Sciatic nerve (tissue), 2 donors: Measurements from ENCODE around the gene SH3TC1. TPM values are rescaled to one million over a fixed set of nuclear protein-coding genes. Genes with fewer than 3 reads are reported as not detected.

Experiments
- ATAC-seq: fragments of 200-7000 bp; cut with Tn5 transposase; one replicate; pipeline ENCODE4 v1.9.1; 2020; ENCODE audit warnings: mild to moderate bottlenecking, moderate library complexity
- DNase-seq: peaks from one replicate; pipeline ENCODE4 v3.0.0-alpha.2; 2020; ENCODE audit warnings: low spot score
- intact Hi-C: fragments of 100-400 bp; cut with DNase I; formaldehyde crosslinking; loops from one replicate; pipeline ENCODE4 v1.14.2; 2022
- total RNA-seq: library from RNA; stranded (reverse); fragmentation: NEBNext Ultra II Directional; extraction: Animal tissue kit (Norgen Biotek cat#: 25700); gene quantifications from one replicate; pipeline ENCODE4 v1.2.1, GENCODE V29; 2021
- donor health status: DM: no; HTN: no; CAD: no.
- donor health status: DM: no; HTN: no; CAD: no.

Gene SH3TC1
- total RNA-seq, 1 donor from 2014 or later = 52.2 TPM

DNA sequence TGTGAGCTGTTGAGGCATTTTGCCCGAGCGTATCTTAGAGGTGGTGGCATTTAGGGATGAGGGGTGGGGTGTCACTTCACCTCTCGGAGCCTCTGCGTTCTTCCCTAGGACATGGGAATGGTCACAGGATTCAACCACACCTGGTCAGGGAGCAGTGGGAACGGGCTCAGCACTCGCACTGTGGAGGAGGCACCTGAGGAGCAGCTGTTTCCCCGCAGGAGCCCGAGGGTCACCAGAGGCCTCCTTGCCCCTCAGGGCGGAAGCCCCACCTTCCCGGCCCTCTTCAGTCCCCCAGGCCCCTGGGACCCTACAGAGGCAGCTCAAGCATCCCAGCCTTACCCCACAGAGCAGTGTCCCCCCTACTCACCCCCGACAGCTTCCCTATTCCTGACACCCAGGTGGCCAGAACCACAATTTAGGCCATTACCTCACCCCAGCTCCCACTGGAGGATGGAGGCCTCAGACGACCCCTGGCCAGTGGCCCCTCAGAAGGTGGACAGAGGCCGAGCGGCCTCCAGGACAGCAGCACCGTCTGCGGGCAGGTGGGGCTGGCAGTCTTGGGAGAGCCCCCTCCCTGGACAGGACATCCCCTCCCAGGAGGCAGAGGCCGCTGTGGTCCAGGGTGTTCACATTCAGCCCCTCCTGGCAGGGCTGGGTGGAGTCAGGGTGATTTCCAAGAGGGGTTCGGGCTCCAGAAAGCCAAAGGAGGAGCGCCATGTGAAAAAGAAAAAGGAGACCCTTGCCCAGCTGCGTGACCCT lies 66.3 kb downstream of the SH3TC1 start:
- DNase-seq (no peak), ATAC-seq (no peak)
- intact Hi-C loops = loop anchor here (5.0 kb wide), 1 partner anchor 1782 kb away; no protein-coding TSS in a partner anchor

GRCh38 chr4:8266088-8266487 lies 67.0 kb downstream of the SH3TC1 start:
- intact Hi-C loops = loop anchor here (5.0 kb wide), 1 partner anchor 1781 kb away; no protein-coding TSS in a partner anchor
- DNase-seq = no peak
- no peak for ATAC-seq

DNA sequence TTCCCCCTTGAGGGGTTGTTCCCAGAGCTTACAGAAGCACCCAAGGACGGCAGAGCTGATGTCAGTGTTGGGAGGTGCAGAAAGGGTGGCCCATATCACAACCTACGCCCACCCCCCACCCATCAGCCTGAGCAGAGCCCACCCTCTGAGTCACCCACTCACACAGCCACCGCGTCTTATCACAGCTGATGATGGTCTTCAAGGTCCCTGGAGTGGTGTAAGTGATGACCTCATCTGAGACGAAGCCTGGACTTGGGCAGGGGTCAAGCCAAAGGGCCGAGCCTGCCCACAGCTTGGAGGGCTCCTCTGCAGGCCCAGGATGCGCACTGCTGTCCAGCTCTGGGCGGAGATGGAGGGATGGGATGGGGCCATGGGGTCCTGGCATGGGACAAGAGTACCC lies 67.4 kb downstream of the SH3TC1 start:
- intact Hi-C loops = loop anchor here (5.0 kb wide), 1 partner anchor 1781 kb away; no protein-coding TSS in a partner anchor
- DNase-seq (no peak), ATAC-seq (no peak)

- peak; percentile 71 for ATAC-seq
- intact Hi-C loops = loop anchor here (5.0 kb wide), 1 partner anchor 1780 kb away; no protein-coding TSS in a partner anchor
- peak; percentile 79 for DNase-seq
These were observed 68.0 kb downstream of the SH3TC1 start for GRCh38 chr4:8267077-8267476.

DNA sequence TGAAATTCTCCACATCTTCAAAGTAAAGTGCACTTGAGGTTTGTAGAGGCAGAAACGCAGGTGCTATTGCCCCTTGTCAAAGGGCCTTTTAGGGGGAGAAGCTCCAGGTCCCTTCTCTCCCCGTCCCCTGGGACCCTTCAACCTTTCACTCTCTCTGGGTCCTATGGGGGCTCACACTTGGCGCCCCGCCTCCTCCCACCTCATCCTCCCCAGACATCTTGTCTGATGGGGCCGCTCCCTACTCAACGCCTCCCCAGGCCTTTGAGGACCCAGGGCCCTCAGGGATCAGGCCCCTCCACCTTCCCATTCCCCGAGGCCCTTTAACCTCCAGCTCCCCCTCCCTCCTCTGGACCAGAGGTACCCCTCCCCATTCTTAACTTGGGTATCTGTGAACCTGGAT lies 69.1 kb downstream of the SH3TC1 start:
- DNase-seq (no peak), ATAC-seq (no peak)
- intact Hi-C loops = loop anchor here (5.0 kb wide), 1 partner anchor 1779 kb away; no protein-coding TSS in a partner anchor

- ATAC-seq (no peak), DNase-seq (no peak)
- intact Hi-C loops = loop anchor here (5.0 kb wide), 1 partner anchor 1778 kb away; no protein-coding TSS in a partner anchor
These were observed 69.9 kb downstream of the SH3TC1 start for GRCh38 chr4:8268901-8269534.

DNA sequence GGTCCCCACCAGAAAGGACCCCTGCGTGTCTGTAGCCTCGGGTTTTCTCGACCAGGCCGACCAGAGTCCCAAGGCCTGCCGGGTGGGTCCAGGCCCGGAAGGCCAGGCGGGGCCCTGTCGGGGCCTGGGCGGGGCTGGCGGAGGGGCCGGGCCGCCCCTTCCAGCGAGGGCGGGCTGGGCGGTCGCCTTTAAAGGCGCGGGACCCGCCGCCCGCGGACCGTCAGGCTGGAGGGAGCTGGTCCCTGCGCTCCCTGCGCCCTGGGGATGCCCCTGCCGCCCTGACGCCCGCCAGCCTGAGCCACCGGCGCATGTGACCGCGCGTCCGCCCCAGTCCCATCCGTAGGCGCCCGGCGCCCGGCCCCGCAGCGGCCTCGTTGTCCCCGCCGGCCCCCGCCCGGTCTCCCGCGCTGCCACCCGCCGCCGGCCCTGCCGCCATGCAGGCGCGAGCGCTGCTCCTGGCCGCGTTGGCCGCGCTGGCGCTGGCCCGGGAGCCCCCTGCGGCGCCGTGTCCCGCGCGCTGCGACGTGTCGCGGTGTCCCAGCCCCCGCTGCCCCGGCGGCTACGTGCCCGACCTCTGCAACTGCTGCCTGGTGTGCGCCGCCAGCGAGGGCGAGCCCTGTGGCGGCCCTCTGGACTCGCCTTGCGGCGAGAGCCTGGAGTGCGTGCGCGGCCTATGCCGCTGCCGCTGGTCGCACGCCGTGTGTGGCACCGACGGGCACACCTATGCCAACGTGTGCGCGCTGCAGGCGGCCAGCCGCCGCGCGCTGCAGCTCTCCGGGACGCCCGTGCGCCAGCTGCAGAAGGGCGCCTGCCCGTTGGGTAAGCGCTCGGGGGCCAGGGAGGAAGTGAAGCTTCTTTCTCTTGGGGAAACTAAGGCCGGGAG lies 70.7 kb downstream of the SH3TC1 start, which contains the start of gene HTRA3:
Gene HTRA3 (plus strand): TSS at position 220 of the 883 bp plus-strand sequence. CDS start 215 bp downstream, at position 435.
- no peak for DNase-seq
- peak; percentile 72 for ATAC-seq
- intact Hi-C loops = loop anchor here (5.0 kb wide), 1 partner anchor 1778 kb away; no protein-coding TSS in a partner anchor

- ATAC-seq (no peak), DNase-seq (no peak)
- intact Hi-C loops = no loop called here
These were observed 71.3 kb downstream of the SH3TC1 start for GRCh38 chr4:8270418-8270771.

DNA sequence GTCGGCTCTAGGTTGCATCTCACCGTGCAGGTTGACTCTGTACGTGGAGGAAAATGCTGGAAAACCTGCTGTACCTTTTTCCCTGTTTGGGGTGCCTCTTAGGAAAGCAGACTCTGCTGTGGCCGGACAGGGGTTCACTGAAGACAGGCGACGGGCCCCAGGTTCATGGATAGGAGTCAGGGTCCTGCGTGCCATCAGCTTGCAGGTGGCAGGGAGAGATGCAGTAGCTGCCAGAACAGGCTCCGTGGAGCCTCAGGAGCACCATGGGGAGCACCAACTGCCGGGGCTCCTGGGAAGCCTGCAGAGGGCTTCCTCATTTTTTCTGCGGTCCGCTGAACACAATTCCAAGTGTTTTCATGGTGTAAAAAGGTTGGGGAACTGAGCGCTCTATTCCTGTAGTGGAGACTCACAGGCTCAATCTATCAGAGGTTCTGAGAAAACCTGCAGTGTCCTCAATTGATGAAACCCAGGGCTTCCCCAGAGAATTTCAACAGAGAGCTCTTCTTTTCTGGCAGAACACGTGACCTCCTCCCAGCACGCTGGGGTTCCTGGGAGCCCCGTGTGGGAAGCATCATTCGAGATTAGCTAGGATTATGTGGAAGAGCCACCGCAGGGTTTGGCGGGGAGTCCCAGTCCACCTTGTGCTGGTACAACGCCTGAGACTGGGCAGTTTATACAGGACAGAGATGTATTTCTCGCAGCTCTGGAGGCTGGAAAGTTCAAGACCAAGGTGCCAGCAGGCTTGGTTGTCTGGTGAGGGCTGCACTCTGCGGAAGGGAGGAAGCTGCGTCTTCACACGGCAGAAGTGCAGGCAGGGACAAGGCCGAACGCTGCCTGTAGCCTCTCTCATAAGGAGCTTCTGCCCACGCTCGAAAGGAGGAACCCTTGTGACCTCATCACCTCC lies 72.1 kb downstream of the SH3TC1 start:
- ATAC-seq (peak; percentile 20), DNase-seq (no peak)
- intact Hi-C loops = no loop called here

DNA sequence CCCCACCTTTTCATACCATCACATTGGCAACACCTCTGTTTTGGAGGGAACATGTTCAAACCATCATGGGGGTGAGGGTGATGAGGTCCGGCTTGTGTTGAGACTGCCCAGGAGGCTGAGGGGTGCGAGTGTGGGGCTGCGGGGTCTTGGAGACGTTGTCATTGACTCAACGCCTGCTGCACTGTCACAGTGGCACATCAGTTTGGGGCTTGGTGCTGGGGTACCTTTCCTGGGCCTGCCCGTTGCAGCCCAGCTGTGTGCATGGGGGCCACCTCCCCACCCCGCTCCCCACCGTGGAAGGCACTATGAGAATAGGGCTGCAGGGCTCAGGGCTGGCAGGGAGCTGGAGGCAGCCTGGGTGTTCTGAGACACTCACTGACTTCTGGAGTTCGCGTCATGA lies 72.7 kb downstream of the SH3TC1 start:
- DNase-seq (no peak), ATAC-seq (no peak)
- intact Hi-C loops = no loop called here

DNA sequence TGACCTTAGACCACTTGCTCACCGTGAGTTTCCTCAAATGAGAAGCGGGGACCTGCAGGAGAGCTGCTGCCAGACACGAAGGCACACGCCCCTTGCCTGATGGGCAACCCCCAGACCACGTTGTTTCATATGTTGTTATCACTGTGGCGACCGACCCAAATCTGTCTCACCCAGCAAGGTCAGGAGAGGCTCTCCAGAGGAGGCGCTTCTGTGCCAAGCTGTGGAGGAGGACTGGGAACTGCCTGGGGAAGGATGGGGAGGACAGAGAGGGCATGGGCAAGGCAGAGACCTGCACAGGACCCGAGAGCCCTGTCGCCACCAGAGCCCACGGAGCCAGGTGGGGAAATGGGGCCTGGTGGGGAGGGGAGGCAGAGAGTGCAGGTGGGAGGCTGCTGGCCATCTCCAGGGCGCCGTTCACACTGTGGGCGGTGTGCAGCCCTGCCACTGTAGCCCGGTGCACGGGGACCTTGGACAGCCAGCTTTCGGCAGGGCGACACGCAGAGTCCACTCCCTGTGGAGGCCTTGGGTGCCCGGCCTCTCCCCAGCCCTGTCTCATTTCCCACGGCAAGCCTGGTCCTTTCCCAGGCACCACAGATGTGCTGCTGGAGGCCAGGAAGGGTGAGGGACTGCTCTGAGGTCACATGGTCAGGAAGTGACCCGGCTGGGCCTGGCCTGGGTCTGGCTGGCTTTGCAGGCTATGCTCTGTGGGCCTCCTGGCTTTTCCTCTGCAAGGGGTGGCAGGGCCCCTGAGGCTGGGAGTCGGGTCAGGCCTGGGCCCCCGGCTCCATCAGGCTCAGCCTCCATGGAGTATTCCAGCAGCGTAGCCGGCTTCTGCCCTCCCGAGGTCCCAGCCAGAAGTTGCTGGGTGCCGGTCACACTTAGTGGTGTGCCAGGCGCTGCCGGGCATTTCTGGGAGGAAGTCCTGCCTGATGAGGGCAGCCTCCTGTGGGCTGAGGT lies 73.7 kb downstream of the SH3TC1 start:
- no peak for DNase-seq
- ATAC-seq = no peak
- intact Hi-C loops = no loop called here

DNA sequence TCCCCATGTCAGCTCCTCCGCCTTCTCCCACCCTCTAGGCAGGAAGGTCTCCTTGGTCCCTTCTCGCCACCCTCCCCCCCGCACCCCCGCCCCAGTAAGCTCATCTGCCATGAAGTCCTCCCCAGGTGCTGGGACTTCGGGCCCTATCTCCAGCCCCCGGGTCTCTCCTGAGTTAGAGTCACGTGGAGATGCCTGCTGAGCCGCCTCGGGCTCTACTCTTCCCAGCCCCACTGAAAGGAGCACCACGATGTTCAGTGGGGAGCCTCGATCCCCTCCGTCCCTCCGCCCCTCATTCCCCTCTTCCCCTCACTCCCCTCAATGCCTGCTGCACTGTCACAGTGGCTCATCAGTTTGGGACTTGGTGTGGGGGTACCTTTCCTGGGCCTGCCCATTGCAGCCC lies 74.4 kb downstream of the SH3TC1 start:
- ATAC-seq (no peak), DNase-seq (no peak)
- intact Hi-C loops = no loop called here

- DNase-seq (no peak), ATAC-seq (no peak)
- intact Hi-C loops = no loop called here
These were observed 75.1 kb downstream of the SH3TC1 start for GRCh38 chr4:8274066-8274652.

- intact Hi-C loops = no loop called here
- peak; percentile 87 for ATAC-seq
- DNase-seq = peak; percentile 89
These were observed 75.9 kb downstream of the SH3TC1 start for GRCh38 chr4:8274765-8275547.

GRCh38 chr4:8275548-8275910 lies 76.4 kb downstream of the SH3TC1 start:
- DNase-seq = no peak
- no peak for ATAC-seq
- intact Hi-C loops = no loop called here
